CMK (cell line): ENCODE data around the gene TBX6.
A peak's percentile ranks its signal among the peaks of the same experiment; 100 is the strongest.
"Not testable (repeated sequence)": the region's sequence is repeated elsewhere in the genome, so short reads cannot be mapped to it uniquely, and the experiment has no call there.

Experiments
- DNase-seq: peaks from one replicate; pipeline ENCODE4 v3.0.0-alpha.2; 2010; ENCODE audit warnings: low read depth

Gene TBX6

DNA sequence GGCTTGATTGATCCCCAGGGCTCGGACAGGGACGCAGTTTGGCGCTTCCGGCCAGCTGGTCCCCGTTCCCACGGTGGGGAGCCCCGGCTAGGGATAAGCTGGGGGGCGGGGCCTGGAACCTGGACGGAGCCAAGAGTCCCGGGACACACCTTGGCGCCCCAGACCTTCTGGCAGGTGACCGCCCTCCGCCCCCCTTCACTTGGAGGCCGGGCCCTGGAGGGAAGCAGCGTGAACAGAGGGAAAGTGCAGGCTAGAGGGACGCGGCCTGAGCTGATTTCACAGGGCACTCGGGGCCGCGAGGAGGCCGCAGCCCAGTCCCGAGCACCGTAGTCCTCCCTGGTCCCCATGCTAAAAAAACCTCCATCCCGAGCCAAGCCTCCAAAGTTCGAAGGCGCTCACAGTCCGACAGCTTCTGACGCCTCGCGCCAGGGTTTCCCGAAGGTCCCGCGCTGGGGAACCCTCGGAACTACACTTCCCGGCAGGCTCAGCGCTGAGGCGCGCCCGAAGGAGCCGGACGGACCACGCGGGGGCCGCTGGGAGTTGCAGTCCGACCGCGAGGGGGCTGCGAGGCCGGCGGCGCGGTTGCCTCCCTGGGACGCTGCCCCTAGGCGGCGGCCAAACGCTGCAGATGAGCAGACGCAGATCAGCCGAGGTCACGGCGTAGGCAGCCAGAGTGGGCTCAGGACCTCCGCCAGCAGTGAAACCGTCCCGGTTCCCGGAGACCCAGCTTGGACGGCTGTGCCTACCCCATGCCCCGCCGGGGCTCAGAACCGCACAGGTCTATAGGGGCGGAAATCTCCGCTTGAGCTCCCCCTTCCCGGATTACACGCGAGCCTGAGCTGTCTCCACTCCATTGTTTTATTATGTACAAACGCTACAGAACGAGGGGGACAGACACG, at the start of gene TBX6:
Gene TBX6, minus strand, starts transcription at position 451 of the 899 bp plus-strand sequence. CDS start 731 bp downstream, outside the sequence.
- DNase-seq, result peak; percentile 76

GRCh38 chr16:30139583-30140481, 48.1 kb upstream of the TBX6 start:
- DNase-seq, result no peak

GRCh38 chr16:30137897-30138296, 46.2 kb upstream of the TBX6 start:
- DNase-seq, result no peak

DNA sequence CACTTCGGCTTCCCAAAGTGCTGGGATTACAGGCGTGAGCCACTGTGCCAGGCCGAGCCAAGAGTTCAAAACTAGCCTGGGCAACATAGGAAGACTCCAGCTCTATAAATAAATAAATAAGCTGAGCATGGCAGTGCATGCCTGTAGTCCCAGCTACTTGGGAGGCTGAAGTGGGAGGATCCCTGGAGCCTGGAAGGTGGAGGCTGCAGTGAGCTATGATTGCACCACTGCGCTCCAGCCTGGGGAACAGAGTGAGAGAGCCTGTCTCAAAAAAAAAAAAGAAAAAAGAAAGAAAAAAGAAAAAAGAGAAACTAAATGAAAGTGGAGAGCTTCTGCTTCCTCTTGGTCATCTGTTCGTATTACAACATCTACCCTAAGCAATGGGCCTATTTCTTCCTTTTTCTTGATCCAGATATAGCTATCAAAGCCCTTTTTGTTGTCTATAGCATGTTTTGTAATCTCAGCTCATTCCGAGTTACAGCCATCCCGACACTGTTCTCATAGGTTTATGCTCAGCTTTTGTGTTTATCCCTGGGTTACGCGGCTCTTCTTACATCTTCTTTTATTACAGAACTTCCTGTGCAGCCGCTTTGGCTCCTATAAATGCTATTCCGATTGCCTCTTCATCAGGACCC, 45.4 kb upstream of the TBX6 start:
- DNase-seq, result no peak

DNA sequence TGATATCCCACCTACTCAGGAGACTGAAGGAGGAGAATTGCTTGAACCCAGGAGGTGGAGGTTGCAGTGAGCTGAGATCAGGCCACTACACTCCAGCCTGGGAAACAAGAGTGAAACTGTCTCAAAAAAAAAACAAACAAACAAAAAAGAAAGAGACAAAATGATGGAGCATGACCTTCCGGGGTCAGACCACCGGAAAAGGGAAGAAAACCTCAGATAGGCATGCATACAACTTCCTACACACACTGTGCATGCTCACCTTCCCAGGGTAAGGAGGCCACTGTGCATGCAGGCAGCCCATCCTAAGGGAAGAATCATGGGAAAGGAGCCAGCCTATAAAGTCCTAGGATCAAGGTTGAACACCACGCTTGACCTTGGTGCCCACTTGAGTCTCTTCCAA, 40.9 kb upstream of the TBX6 start:
- no peak for DNase-seq

DNA sequence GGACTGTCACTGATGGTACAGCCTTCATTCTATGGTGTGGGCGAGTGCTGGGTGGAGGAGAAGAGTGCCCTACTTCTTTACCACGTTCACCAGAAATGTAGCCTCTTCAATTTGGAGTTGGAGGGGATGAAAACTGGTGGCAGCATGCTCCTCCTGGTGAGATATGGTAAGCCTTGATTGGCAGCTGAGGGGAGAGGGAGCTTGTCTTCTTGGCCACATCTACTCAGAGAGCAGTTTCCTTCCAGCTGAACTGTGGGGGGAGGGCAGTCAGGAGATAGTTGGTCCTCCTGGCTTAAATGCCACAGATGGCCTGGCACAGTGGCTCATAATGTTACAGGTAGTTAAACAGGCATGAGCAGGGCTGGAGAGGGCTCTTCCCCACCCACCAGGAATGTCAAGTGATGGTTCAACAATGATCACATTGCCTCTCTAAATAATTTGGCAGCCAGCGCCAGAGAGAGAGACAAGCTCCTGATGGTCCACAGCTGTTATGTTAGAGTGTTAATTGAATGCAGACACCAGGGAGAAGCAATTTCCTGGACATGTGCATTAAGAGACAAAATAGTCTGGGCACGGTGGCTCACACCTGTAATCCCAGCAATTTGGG, 40.2 kb upstream of the TBX6 start:
- no peak for DNase-seq

- no peak for DNase-seq
These were observed 36.3 kb upstream of the TBX6 start for GRCh38 chr16:30127993-30128392.

DNA sequence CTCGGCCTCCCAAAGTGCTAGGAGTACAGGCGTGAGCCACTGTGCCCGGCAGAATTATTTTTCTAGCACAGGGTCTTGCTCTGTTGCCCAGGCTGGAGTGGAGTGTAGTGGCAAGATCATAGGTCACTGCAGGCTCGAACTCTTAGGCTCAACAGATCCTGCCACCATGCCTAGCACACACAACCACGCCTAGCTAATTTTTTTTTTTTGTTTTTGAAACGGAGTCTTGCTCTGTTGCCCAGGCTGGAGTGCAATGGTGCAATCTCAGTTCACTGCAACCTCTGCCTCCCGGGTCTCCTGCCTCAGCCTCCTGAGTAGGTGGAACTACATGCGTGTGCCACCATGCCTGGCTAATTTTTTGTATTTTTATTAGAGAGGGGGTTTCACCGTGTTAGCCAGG, 34.0 kb upstream of the TBX6 start:
- not testable (repeated sequence) for DNase-seq

- no peak for DNase-seq
These were observed 33.3 kb upstream of the TBX6 start for GRCh38 chr16:30124985-30125379.

GRCh38 chr16:30122604-30123160, 31.0 kb upstream of the TBX6 start:
- no peak for DNase-seq

- no peak for DNase-seq
These were observed 30.2 kb upstream of the TBX6 start for GRCh38 chr16:30121741-30122571.

- DNase-seq, result no peak
These were observed 28.8 kb upstream of the TBX6 start for GRCh38 chr16:30120340-30121105.

DNA sequence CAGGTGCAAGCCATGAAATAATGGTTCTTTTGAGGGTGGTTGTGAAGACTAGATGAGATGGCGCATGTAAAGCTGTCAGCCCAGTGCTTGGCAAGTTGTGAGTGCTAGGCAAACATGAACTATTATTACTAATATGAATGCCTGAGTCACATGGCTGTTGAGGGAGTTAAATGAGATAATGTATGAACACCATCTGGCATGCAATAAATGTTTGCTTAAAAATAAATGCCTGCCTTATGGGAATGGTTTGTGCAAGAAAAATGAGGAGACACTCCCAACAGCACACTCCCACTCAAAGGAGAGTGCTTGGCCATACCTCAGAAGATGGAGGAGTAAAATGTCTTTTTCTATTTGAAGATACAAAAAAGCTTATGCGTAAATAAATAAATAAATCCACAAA, 27.7 kb upstream of the TBX6 start:
- no peak for DNase-seq

DNA sequence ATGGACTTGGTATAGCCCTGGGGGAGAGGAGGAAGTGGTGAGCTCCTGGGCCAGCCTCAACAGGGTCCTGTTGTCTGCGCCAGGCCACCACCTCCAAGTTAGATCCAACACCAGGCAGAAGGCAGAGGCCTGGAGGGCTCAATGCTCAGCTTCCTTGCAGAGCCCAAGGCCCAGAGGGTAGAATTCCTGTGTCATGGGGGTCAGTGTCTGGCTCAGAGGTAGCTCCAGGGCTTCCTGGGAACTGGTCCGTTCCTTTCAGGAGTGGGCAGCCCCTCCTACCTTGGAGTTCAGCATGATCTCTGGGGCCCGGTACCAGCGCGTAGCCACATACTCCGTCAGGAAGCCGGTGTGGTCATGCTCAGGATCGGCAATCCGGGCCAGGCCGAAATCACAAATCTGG, 26.0 kb upstream of the TBX6 start:
- DNase-seq, result no peak

GRCh38 chr16:30116291-30117207, 24.8 kb upstream of the TBX6 start:
- DNase-seq, result no peak

- DNase-seq, result no peak
These were observed 23.5 kb upstream of the TBX6 start for GRCh38 chr16:30115238-30115637.

- not testable (repeated sequence) for DNase-seq
These were observed 23.1 kb upstream of the TBX6 start for GRCh38 chr16:30114833-30115232.

DNA sequence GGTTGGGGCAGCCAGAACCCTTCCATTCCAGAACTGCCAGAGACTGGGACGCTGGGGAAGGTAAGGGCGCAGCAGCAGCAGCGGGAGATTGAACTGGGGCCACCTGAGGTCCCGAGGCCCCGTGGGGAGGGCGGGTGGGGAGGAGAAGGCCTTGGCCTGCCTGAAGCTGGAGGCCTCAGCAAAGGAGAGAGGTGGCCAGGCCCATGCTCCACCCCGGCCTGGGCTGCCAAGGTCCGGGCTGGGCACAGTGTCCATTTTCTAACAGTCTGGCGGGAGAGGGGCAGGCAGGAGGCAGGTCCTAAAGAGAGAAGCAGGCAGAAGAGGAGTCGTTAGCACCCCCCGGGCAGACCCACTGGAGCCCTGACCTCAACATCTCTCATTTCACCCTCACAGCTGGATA, 22.7 kb upstream of the TBX6 start:
- DNase-seq, result no peak
